MM.1S (cell line): ENCODE data around the gene FARS2.

Experiments used
- DNase-seq: peaks from one replicate; pipeline ENCODE4 v3.0.0-alpha.2; 2015
- H2AFZ ChIP-seq: fragments of 300-600 bp; sonication (generic); 2 replicates; pipeline ENCODE4 v1.6.0; 2016; ENCODE audit warnings: antibody characterized with exemption, low read length
- H3F3A ChIP-seq: fragments of 300-600 bp; sonication (generic); 2 replicates; pipeline ENCODE4 v1.6.1; 2016; ENCODE audit warnings: mild to moderate bottlenecking, antibody characterized with exemption, low read length, moderate library complexity, mixed read lengths; ENCODE audit not compliant: insufficient read depth
- H3K27ac ChIP-seq: fragments of 300-600 bp; sonication (generic); 2 replicates; pipeline ENCODE4 v1.5.1; 2016; ENCODE audit warnings: mild to moderate bottlenecking, low read length
- H3K27me3 ChIP-seq: fragments of 300-600 bp; sonication (generic); replicated peaks from 2 replicates; pipeline ENCODE4 v1.6.0; 2016; ENCODE audit warnings: low read length; ENCODE audit not compliant: insufficient read depth
- H3K36me3 ChIP-seq: fragments of 300-600 bp; sonication (generic); replicated peaks from 2 replicates; pipeline ENCODE4 v1.6.1; 2016; ENCODE audit warnings: mild to moderate bottlenecking, low read length, mixed read lengths; ENCODE audit not compliant: insufficient read depth
- H3K4me1 ChIP-seq: fragments of 300-600 bp; sonication (generic); 2 replicates; pipeline ENCODE4 v1.6.1; 2016; ENCODE audit warnings: low read length, mixed read lengths
- H3K4me2 ChIP-seq: fragments of 300-600 bp; sonication (generic); 2 replicates; pipeline ENCODE4 v1.6.0; 2016; ENCODE audit warnings: low read depth, low read length
- H3K4me3 ChIP-seq: fragments of 300-600 bp; sonication (generic); 2 replicates; pipeline ENCODE4 v1.5.1; 2016; ENCODE audit warnings: low read length, mixed read lengths
- H3K79me2 ChIP-seq: fragments of 300-600 bp; sonication (generic); 2 replicates; pipeline ENCODE4 v1.6.1; 2016; ENCODE audit warnings: mixed run types, low read length, mixed read lengths
- H3K9ac ChIP-seq: fragments of 300-600 bp; sonication (generic); 2 replicates; pipeline ENCODE4 v1.6.1; 2016; ENCODE audit warnings: low read length, mixed read lengths
- H3K9me2 ChIP-seq: fragments of 300-600 bp; sonication (generic); replicated peaks from 2 replicates; pipeline ENCODE4 v1.6.1; 2016; ENCODE audit warnings: mild to moderate bottlenecking, low read length, mixed read lengths; ENCODE audit not compliant: insufficient read depth
- H3K9me3 ChIP-seq: fragments of 300-600 bp; sonication (generic); replicated peaks from 2 replicates; pipeline ENCODE4 v1.6.1; 2016; ENCODE audit warnings: mild to moderate bottlenecking, low read length, mixed read lengths; ENCODE audit not compliant: insufficient read depth
- H4K20me1 ChIP-seq: fragments of 300-600 bp; sonication (generic); 2 replicates; pipeline ENCODE4 v1.6.1; 2016; ENCODE audit warnings: mild to moderate bottlenecking, low read length, moderate library complexity, mixed read lengths; ENCODE audit not compliant: insufficient read depth
- CTCF ChIP-seq: fragments of 300-600 bp; sonication (generic); IDR thresholded peaks from 2 replicates; pipeline ENCODE4 v1.5.1; 2016; ENCODE audit warnings: antibody characterized with exemption, low read length, mixed read lengths
- EZH2 ChIP-seq: fragments of 300-600 bp; sonication (generic); optimal IDR thresholded peaks from 2 replicates; pipeline ENCODE3; 2017; ENCODE audit warnings: low read depth, mild to moderate bottlenecking, antibody characterized with exemption, low read length, mixed read lengths
- EZH2phosphoT487 ChIP-seq: fragments of 300-600 bp; sonication (generic); IDR thresholded peaks from 2 replicates; pipeline ENCODE4 v1.6.1; 2018; ENCODE audit warnings: antibody characterized with exemption, low read length

FARS2 gene

GRCh38 chr6:5435449-5435848 is 174.1 kb downstream of the FARS2 start:
- no peak for TF ChIP-seq EZH2
- no peak for TF ChIP-seq CTCF
- TF ChIP-seq EZH2phosphoT487: no peak
- Histone ChIP-seq H4K20me1 (no peaks in the 10 kb centered on the region), H3K4me2 (no peak overlapping the region)

GRCh38 chr6:5438922-5439584 is 177.7 kb downstream of the FARS2 start:
- TF ChIP-seq CTCF (no peak), EZH2phosphoT487 (no peak), EZH2 (no peak)
- Histone ChIP-seq H3K9ac (no peak overlapping the region), H2AFZ (no peak overlapping the region), H3K27me3 (no peaks in the 10 kb centered on the region), H3K4me1 (no peaks in the 10 kb centered on the region), H3K9me2 (no peaks in the 10 kb centered on the region), H3F3A (no peaks in the 10 kb centered on the region), H3K9me3 (no peaks in the 10 kb centered on the region), H3K27ac (no peak overlapping the region), H3K4me2 (no peak overlapping the region), H3K79me2 (no peaks in the 10 kb centered on the region), H4K20me1 (no peaks in the 10 kb centered on the region), H3K36me3 (no peaks in the 10 kb centered on the region), H3K4me3 (no peak overlapping the region)
- DNase-seq: no peak

More at GRCh38 chr6:5435449-5435848, 174.1 kb downstream of the FARS2 start:
- H3K9me3 ChIP-seq: no peaks in the 10 kb centered on the region
- DNase-seq: no peak
- H3K4me3 ChIP-seq: no peak overlapping the region
- H3K4me1 ChIP-seq: no peaks in the 10 kb centered on the region
- no peaks in the 10 kb centered on the region for H3K36me3 ChIP-seq
- H3K9me2 ChIP-seq: no peaks in the 10 kb centered on the region
- no peak overlapping the region for H3K27ac ChIP-seq
- no peak overlapping the region for H2AFZ ChIP-seq
- no peaks in the 10 kb centered on the region for H3K27me3 ChIP-seq
- H3K9ac ChIP-seq: no peak overlapping the region
- no peaks in the 10 kb centered on the region for H3F3A ChIP-seq
- no peaks in the 10 kb centered on the region for H3K79me2 ChIP-seq

GRCh38 chr6:5439749-5440148 is 178.4 kb downstream of the FARS2 start:
- Histone ChIP-seq H3K4me3 (no peak overlapping the region), H3K27me3 (no peaks in the 10 kb centered on the region), H3K4me2 (no peak overlapping the region), H3K9me2 (no peaks in the 10 kb centered on the region), H3K9me3 (no peaks in the 10 kb centered on the region), H3K36me3 (no peaks in the 10 kb centered on the region), H3K79me2 (no peaks in the 10 kb centered on the region), H3K27ac (no peak overlapping the region), H3F3A (no peaks in the 10 kb centered on the region), H2AFZ (no peak overlapping the region), H3K9ac (no peak overlapping the region), H3K4me1 (no peaks in the 10 kb centered on the region), H4K20me1 (no peaks in the 10 kb centered on the region)
- TF ChIP-seq CTCF (no peak), EZH2 (no peak), EZH2phosphoT487 (no peak)
- DNase-seq: no peak
